Transverse colon (tissue), 4 donors: ENCODE results near the gene DDI1. TPM values are rescaled to one million over a fixed set of nuclear protein-coding genes. Genes with fewer than 3 reads are reported as not detected.

Source experiments
- DNase-seq: peaks from one replicate; pipeline ENCODE4 v3.0.0-alpha.2; 2019
- H3K27ac ChIP-seq, 4 donors: fragments of 200-600 bp; sonication (generic); 2 replicates each; pipeline ENCODE4 v1.5.1; 2016 to 2018; ENCODE audit warnings: inconsistent platforms in 4 of 4
- H3K27me3 ChIP-seq: fragments of 200-600 bp; sonication (generic); 2 replicates; pipeline ENCODE4 v1.5.1; 2017; ENCODE audit warnings: inconsistent platforms
- H3K36me3 ChIP-seq, 4 donors: fragments of 200-600 bp; sonication (generic); 2 replicates each; pipeline ENCODE4 v1.5.1; 2017 to 2019; ENCODE audit warnings: inconsistent platforms in 4 of 4
- H3K4me1 ChIP-seq, 4 donors: fragments of 200-600 bp; sonication (generic); 2 replicates each; pipeline ENCODE4 v1.5.1; 2017 to 2020; ENCODE audit warnings: inconsistent platforms in 4 of 4
- H3K4me3 ChIP-seq, 4 donors: fragments of 200-600 bp; sonication (generic); 1 replicate in 1 of 4; 2 replicates in 3 of 4; pipeline versions ENCODE4 v1.5.1 to v1.6.1; 2017 to 2019; ENCODE audit warnings: inconsistent platforms in 4 of 4
- H3K9me3 ChIP-seq, 2 donors: fragments of 200-600 bp; sonication (generic); 2 replicates each; pipeline ENCODE4 v1.5.1; 2017 to 2019; ENCODE audit warnings: inconsistent platforms in 2 of 2
- EP300 ChIP-seq: sonication (generic); formaldehyde crosslinking; IDR thresholded peaks from one replicate; pipeline ENCODE4 v1.6.1; 2017; ENCODE audit warnings: antibody characterized with exemption, low read depth
- POLR2A ChIP-seq: fragments of 450-650 bp; IDR thresholded peaks from one replicate; pipeline ENCODE4 v1.6.1; 2016; ENCODE audit warnings: antibody characterized with exemption, mild to moderate bottlenecking, moderate library complexity
- POLR2AphosphoS5 ChIP-seq, 3 donors: sonication (generic); formaldehyde crosslinking; IDR thresholded peaks; one replicate each; pipeline ENCODE4 v1.6.1; 2016; ENCODE audit warnings: antibody characterized with exemption in 3 of 3
- WGBS, 2 donors: methylation state at CpG; one replicate each; pipeline ENCODE4 v1.1.5; 2018; ENCODE audit warnings: low coverage in 1 of 2; 5-methylcytosine and 5-hydroxymethylcytosine counted together
- in situ Hi-C, 4 donors: fragments of 200-750 bp; cut with MboI; loops; one replicate each; pipeline versions ENCODE4 v1.15.0 to v1.15.1; 2017; ENCODE audit warnings: low sequenced_read_pairs in 3 of 4, low pct_ligation_motif_present in 1 of 4, low pct_unique_long_range_greater_than_20kb in 1 of 4
- intact Hi-C: fragments of 100-400 bp; cut with DNase I; formaldehyde crosslinking; loops from one replicate; pipeline ENCODE4 v1.15.1; 2023; ENCODE audit warnings: low total_unique reads
- total RNA-seq, 4 donors: library from RNA; depleted of rRNA; stranded (reverse); fragments of >200 nt; gene quantifications; one replicate each; pipeline ENCODE4 v1.1.0, GENCODE V29; 2016
- TF ChIP-seq, protein P1 (sequence below), 5 experiments: fragments of 200-600 bp in 3 of 5; fragments of 450-650 bp in 2 of 5; sonication (generic) in 3 of 5; IDR thresholded peaks; 1 replicate in 2 of 5; 2 replicates in 3 of 5; pipeline ENCODE4 v1.5.1; 2016 to 2017; ENCODE audit warnings: antibody characterized with exemption in 5 of 5, inconsistent platforms in 3 of 5, mild to moderate bottlenecking in 2 of 5, moderate library complexity in 1 of 5

DDI1 gene
- total RNA-seq, 4 donors from 2014 or later, result not detected

DNA sequence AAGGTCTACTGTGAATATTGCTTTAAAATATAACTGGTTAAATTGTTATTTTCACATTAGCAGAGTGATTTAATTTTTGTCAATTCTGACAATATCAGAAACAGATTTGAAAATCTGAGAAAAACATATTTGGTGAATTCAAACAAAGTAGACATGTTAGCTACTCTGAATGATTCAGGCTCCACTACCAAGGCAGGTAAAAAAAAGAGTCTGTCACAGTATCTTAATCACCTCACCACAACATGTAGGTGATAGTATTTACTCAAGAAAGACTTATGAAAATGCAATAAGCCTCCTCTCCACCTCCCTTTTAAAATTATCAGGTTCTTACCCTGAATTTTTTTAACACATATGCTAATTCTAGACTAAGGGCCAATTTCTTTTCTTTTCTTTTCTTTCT is 42.6 kb downstream of the DDI1 start:
- no peaks in the 10 kb centered on the region for H3K4me1 ChIP-seq
- intact Hi-C loops, result no loop called here
- no peaks in the 10 kb centered on the region for H3K27me3 ChIP-seq
- H3K27ac ChIP-seq, result no peak overlapping the region
- no peaks in the 10 kb centered on the region for H3K36me3 ChIP-seq
- in situ Hi-C loops, result no loop called here
- no peak overlapping the region for H3K4me3 ChIP-seq
- no peaks in the 10 kb centered on the region for H3K9me3 ChIP-seq
- DNase-seq, result no peak
- TF ChIP-seq POLR2AphosphoS5 (IDR thresholded peaks at IDR 0.05) (no peak), EP300 (no peak), POLR2A (no peak)
- TF ChIP-seq, protein P1, sequence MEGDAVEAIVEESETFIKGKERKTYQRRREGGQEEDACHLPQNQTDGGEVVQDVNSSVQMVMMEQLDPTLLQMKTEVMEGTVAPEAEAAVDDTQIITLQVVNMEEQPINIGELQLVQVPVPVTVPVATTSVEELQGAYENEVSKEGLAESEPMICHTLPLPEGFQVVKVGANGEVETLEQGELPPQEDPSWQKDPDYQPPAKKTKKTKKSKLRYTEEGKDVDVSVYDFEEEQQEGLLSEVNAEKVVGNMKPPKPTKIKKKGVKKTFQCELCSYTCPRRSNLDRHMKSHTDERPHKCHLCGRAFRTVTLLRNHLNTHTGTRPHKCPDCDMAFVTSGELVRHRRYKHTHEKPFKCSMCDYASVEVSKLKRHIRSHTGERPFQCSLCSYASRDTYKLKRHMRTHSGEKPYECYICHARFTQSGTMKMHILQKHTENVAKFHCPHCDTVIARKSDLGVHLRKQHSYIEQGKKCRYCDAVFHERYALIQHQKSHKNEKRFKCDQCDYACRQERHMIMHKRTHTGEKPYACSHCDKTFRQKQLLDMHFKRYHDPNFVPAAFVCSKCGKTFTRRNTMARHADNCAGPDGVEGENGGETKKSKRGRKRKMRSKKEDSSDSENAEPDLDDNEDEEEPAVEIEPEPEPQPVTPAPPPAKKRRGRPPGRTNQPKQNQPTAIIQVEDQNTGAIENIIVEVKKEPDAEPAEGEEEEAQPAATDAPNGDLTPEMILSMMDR (IDR thresholded peaks at IDR 0.05), result no peak

DNA sequence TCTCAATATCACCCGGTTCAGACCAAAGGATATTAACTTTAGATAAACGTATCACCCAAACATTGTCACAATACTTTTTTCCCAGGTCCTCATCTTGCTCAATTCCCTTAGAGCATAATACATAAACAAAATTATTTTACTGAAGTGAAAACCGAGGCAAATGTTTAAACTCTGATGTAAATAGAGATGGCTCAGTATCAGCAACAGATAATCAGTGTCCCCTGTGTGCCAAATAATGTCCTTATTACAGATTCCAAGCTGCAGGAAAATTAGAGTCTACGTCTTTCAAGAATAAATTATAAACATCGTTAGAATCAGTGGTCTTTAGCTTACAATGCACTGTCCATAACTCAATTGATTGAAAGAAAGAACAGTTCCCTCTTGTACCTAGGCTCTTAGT is 50.2 kb downstream of the DDI1 start:
- intact Hi-C loops, result no loop called here
- in situ Hi-C loops, result no loop called here
- 62 to 63% methylated on average over 5 of the region's 5 CpGs for WGBS, 2 donors
- no peaks in the 10 kb centered on the region for H3K27me3 ChIP-seq
- TF ChIP-seq POLR2A (no peak), EP300 (no peak), POLR2AphosphoS5 (IDR thresholded peaks at IDR 0.05) (no peak)
- TF ChIP-seq, protein P1 (IDR thresholded peaks at IDR 0.05), result no peak
- H3K9me3 ChIP-seq, result no peaks in the 10 kb centered on the region
- no peak overlapping the region for H3K4me3 ChIP-seq
- H3K36me3 ChIP-seq, result no peaks in the 10 kb centered on the region
- no peak overlapping the region for H3K27ac ChIP-seq
- no peak for DNase-seq
- no peaks in the 10 kb centered on the region for H3K4me1 ChIP-seq

Other genes starting within 250 kb of the DDI1 start
- 1 to 10 TPM in 3 of 4 donors, not detected in 1; 2.3 to 6.0 (median 3.8) TPM for gene PDGFD, start 127.5 kb downstream of the DDI1 start, total RNA-seq